Effector memory CD8-positive, alpha-beta T cell (primary cell): ENCODE results near the gene LTB.
A peak's percentile ranks its signal among the peaks of the same experiment; 100 is the strongest.

Source experiments
- ATAC-seq: fragments of 150-1000 bp; cut with Tn5 transposase; replicated peaks from 2 replicates; pipeline ENCODE4 v1.10.0; 2021; ENCODE audit warnings: mild to moderate bottlenecking, moderate library complexity
- DNase-seq, 3 experiments: peaks; one replicate each; pipeline ENCODE4 v3.0.0; 2021
- H3K27ac Mint-ChIP-seq, 2 donors: one replicate each; pipeline ENCODE4 v1.8.0; 2022; ENCODE audit warnings: mild to moderate bottlenecking in 2 of 2, mixed read lengths in 2 of 2, moderate library complexity in 2 of 2
- H3K27me3 Mint-ChIP-seq, 2 donors: one replicate each; pipeline ENCODE4 v1.8.0; 2022; ENCODE audit warnings: mixed read lengths in 2 of 2
- H3K36me3 Mint-ChIP-seq: one replicate; pipeline ENCODE4 v1.8.0; 2022; ENCODE audit warnings: mild to moderate bottlenecking, moderate library complexity, mixed read lengths; ENCODE audit not compliant: insufficient read depth
- H3K4me1 Mint-ChIP-seq, 2 donors: one replicate each; pipeline ENCODE4 v1.8.0; 2022; ENCODE audit warnings: low read depth in 2 of 2, mixed read lengths in 2 of 2
- H3K4me3 Mint-ChIP-seq, 2 donors: one replicate each; pipeline ENCODE4 v1.8.0; 2022; ENCODE audit warnings: mild to moderate bottlenecking in 2 of 2, mixed read lengths in 2 of 2, moderate library complexity in 2 of 2
- H3K9me3 Mint-ChIP-seq, 2 donors: one replicate each; pipeline ENCODE4 v1.8.0; 2022; ENCODE audit warnings: mixed read lengths in 2 of 2

The LTB gene

DNA sequence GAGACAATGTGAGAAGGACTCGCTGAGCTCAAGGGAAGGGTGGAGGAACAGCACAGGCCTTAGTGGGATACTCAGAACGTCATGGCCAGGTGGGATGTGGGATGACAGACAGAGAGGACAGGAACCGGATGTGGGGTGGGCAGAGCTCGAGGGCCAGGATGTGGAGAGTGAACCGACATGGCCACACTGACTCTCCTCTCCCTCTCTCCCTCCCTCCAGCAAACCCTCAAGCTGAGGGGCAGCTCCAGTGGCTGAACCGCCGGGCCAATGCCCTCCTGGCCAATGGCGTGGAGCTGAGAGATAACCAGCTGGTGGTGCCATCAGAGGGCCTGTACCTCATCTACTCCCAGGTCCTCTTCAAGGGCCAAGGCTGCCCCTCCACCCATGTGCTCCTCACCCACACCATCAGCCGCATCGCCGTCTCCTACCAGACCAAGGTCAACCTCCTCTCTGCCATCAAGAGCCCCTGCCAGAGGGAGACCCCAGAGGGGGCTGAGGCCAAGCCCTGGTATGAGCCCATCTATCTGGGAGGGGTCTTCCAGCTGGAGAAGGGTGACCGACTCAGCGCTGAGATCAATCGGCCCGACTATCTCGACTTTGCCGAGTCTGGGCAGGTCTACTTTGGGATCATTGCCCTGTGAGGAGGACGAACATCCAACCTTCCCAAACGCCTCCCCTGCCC, 5.2 kb downstream of the LTB start:
- Mint-ChIP-seq H3K9me3 (no peaks in the 10 kb centered on the region), H3K4me3 (peak overlapping the region; percentile 82 to 99), H3K27me3 (no peaks in the 10 kb centered on the region), H3K36me3 (peaks cover 77% of the 10 kb centered on the region), H3K4me1 (peaks cover 78 to 91% of the 10 kb centered on the region in 2 donors), H3K27ac (peak overlapping the region; percentile 92 to 98)
- DNase-seq: peak in 2 of 3 experiments; percentile 35 to 44
- ATAC-seq: peak; percentile 15

DNA sequence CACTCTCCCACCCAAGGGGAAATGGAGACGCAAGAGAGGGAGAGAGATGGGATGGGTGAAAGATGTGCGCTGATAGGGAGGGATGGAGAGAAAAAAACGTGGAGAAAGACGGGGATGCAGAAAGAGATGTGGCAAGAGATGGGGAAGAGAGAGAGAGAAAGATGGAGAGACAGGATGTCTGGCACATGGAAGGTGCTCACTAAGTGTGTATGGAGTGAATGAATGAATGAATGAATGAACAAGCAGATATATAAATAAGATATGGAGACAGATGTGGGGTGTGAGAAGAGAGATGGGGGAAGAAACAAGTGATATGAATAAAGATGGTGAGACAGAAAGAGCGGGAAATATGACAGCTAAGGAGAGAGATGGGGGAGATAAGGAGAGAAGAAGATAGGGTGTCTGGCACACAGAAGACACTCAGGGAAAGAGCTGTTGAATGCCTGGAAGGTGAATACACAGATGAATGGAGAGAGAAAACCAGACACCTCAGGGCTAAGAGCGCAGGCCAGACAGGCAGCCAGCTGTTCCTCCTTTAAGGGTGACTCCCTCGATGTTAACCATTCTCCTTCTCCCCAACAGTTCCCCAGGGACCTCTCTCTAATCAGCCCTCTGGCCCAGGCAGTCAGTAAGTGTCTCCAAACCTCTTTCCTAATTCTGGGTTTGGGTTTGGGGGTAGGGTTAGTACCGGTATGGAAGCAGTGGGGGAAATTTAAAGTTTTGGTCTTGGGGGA, 6.1 kb downstream of the LTB start:
- DNase-seq (no peak), ATAC-seq (no peak)
- peaks cover 75 to 91% of the 10 kb centered on the region in 2 donors for H3K4me1 Mint-ChIP-seq
- peak overlapping the region; percentile 92 to 98 for H3K27ac Mint-ChIP-seq
- no peaks in the 10 kb centered on the region for H3K27me3 Mint-ChIP-seq
- no peaks in the 10 kb centered on the region for H3K9me3 Mint-ChIP-seq
- peak overlapping the region; percentile 82 to 99 for H3K4me3 Mint-ChIP-seq
- H3K36me3 Mint-ChIP-seq: peaks cover 73% of the 10 kb centered on the region

GRCh38 chr6:31575335-31575901, 6.8 kb downstream of the LTB start, which contains the start of gene TNF:
TSS of gene TNF (plus strand) at chr6:31575565. CDS start at chr6:31575742, 177 bp downstream.
- peak; percentile 57 to 63 (median 59) for DNase-seq
- Mint-ChIP-seq H3K9me3 (no peaks in the 10 kb centered on the region), H3K27me3 (no peaks in the 10 kb centered on the region), H3K27ac (peak within 1 kb of the TSS; percentile 92 to 98), H3K36me3 (peaks cover 66% of the 10 kb centered on the region), H3K4me3 (peak within 1 kb of the TSS; percentile 82 to 99), H3K4me1 (peaks cover 72 to 90% of the 10 kb centered on the region in 2 donors)
- ATAC-seq: peak; percentile 12

DNA sequence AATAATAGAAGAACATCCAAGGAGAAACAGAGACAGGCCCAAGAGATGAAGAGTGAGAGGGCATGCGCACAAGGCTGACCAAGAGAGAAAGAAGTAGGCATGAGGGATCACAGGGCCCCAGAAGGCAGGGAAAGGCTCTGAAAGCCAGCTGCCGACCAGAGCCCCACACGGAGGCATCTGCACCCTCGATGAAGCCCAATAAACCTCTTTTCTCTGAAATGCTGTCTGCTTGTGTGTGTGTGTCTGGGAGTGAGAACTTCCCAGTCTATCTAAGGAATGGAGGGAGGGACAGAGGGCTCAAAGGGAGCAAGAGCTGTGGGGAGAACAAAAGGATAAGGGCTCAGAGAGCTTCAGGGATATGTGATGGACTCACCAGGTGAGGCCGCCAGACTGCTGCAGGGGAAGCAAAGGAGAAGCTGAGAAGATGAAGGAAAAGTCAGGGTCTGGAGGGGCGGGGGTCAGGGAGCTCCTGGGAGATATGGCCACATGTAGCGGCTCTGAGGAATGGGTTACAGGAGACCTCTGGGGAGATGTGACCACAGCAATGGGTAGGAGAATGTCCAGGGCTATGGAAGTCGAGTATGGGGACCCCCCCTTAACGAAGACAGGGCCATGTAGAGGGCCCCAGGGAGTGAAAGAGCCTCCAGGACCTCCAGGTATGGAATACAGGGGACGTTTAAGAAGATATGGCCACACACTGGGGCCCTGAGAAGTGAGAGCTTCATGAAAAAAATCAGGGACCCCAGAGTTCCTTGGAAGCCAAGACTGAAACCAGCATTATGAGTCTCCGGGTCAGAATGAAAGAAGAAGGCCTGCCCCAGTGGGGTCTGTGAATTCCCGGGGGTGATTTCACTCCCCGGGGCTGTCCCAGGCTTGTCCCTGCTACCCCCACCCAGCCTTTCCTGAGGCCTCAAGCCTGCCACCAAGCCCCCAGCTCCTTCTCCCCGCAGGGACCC, 7.8 kb downstream of the LTB start:
- no peak for DNase-seq
- peaks cover 66% of the 10 kb centered on the region for H3K36me3 Mint-ChIP-seq
- no peaks in the 10 kb centered on the region for H3K27me3 Mint-ChIP-seq

GRCh38 chr6:31573239-31574105, 8.8 kb downstream of the LTB start:
- no peak for ATAC-seq
- no peak for DNase-seq
- Mint-ChIP-seq H3K4me3 (peak overlapping the region; percentile 82 to 99), H3K27ac (peak overlapping the region; percentile 92 to 98), H3K4me1 (peaks cover 68 to 89% of the 10 kb centered on the region in 2 donors), H3K36me3 (peaks cover 66% of the 10 kb centered on the region), H3K9me3 (no peaks in the 10 kb centered on the region), H3K27me3 (no peaks in the 10 kb centered on the region)

More for the DNA sequence above, 7.8 kb downstream of the LTB start:
- ATAC-seq: no peak
- Mint-ChIP-seq H3K9me3 (no peaks in the 10 kb centered on the region), H3K4me1 (peaks cover 70 to 89% of the 10 kb centered on the region in 2 donors), H3K4me3 (peak overlapping the region; percentile 82 to 99), H3K27ac (peak overlapping the region; percentile 92 to 98)

DNA sequence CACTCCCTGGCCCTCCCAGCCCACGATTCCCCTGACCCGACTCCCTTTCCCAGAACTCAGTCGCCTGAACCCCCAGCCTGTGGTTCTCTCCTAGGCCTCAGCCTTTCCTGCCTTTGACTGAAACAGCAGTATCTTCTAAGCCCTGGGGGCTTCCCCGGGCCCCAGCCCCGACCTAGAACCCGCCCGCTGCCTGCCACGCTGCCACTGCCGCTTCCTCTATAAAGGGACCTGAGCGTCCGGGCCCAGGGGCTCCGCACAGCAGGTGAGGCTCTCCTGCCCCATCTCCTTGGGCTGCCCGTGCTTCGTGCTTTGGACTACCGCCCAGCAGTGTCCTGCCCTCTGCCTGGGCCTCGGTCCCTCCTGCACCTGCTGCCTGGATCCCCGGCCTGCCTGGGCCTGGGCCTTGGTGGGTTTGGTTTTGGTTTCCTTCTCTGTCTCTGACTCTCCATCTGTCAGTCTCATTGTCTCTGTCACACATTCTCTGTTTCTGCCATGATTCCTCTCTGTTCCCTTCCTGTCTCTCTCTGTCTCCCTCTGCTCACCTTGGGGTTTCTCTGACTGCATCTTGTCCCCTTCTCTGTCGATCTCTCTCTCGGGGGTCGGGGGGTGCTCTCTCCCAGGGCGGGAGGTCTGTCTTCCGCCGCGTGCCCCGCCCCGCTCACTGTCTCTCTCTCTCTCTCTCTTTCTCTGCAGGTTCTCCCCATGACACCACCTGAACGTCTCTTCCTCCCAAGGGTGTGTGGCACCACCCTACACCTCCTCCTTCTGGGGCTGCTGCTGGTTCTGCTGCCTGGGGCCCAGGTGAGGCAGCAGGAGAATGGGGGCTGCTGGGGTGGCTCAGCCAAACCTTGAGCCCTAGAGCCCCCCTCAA, 9.9 kb downstream of the LTB start, which contains the start of gene LTA:
Gene LTA, plus strand, starts transcription at position 249 of the 871 bp plus-strand sequence. Its CDS starts 454 bp downstream, at position 703.
- peaks cover 73 to 94% of the 10 kb centered on the region in 2 donors for H3K4me1 Mint-ChIP-seq
- H3K27ac Mint-ChIP-seq: peak within 1 kb of the TSS; percentile 92 to 98
- H3K4me3 Mint-ChIP-seq: peak within 1 kb of the TSS; percentile 82 to 99
- peak; percentile 66 to 71 (median 67) for DNase-seq
- peaks cover 68% of the 10 kb centered on the region for H3K36me3 Mint-ChIP-seq
- H3K27me3 Mint-ChIP-seq: no peaks in the 10 kb centered on the region
- H3K9me3 Mint-ChIP-seq: no peaks in the 10 kb centered on the region
- peak; percentile 59 for ATAC-seq

DNA sequence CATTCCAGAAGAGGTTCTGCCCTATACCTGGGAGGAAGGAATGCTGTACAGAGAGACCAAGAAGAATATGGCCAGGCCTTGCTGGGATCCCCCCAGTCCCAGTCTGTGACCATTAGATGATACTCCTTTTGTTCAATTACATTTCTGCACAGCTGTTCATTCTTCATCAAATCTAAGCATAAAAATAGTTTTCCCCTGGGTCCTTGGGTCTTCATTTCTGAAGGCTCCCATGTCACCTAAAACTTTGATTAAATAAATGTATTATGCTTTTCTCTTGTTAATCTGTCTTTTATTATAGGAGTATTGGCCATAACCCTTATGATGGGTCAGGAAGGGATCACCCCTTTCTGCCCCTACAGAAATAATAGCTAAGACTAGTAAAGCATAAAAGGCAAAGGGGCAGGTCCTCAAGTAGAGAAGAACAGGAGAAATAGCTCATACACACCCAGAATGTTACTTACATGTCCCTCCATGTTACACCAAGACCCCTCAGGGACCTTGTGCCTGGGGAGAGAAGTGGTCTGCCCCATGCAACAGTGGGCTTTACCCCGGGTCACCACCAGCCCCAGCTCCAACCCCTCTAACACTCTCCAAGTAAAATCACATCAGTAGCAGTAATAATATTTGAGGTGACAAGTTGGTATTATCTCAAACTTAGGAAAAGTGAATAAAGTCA, 12.2 kb downstream of the LTB start:
- Mint-ChIP-seq H3K27ac (peak overlapping the region; percentile 94 to 98), H3K4me3 (peak overlapping the region in 1 of 2 donors; percentile 40), H3K4me1 (peaks cover 61 to 78% of the 10 kb centered on the region in 2 donors), H3K27me3 (no peaks in the 10 kb centered on the region), H3K9me3 (no peaks in the 10 kb centered on the region), H3K36me3 (peaks cover 52% of the 10 kb centered on the region)
- DNase-seq: no peak
- no peak for ATAC-seq

DNA sequence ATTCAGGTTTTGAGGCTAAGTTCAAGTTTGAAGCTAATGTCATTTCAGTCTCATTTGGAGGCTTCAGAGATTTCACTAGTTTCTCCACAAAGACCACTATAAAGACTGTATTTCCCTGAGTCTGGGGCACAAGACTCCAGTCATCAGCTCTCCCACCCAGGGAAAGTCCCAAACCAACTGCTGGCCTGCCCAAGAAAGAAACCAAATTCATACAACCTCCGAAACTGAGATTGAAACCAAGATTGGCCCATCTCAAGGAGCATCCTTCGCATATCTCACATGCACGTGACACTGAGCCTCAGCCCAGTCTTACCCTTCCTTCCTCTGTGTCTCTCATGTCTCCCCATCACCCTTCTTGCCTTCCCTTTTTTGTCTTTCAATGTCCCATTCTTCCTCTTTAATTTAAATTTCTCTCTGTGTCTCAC, 13.7 kb downstream of the LTB start:
- Mint-ChIP-seq H3K9me3 (no peaks in the 10 kb centered on the region), H3K27me3 (no peaks in the 10 kb centered on the region), H3K4me3 (peak overlapping the region; percentile 40 to 74), H3K36me3 (peaks cover 46% of the 10 kb centered on the region), H3K27ac (peak overlapping the region; percentile 94 to 98), H3K4me1 (peaks cover 53 to 72% of the 10 kb centered on the region in 2 donors)
- ATAC-seq (peak; percentile 71), DNase-seq (peak; percentile 63 to 68 (median 65))

DNA sequence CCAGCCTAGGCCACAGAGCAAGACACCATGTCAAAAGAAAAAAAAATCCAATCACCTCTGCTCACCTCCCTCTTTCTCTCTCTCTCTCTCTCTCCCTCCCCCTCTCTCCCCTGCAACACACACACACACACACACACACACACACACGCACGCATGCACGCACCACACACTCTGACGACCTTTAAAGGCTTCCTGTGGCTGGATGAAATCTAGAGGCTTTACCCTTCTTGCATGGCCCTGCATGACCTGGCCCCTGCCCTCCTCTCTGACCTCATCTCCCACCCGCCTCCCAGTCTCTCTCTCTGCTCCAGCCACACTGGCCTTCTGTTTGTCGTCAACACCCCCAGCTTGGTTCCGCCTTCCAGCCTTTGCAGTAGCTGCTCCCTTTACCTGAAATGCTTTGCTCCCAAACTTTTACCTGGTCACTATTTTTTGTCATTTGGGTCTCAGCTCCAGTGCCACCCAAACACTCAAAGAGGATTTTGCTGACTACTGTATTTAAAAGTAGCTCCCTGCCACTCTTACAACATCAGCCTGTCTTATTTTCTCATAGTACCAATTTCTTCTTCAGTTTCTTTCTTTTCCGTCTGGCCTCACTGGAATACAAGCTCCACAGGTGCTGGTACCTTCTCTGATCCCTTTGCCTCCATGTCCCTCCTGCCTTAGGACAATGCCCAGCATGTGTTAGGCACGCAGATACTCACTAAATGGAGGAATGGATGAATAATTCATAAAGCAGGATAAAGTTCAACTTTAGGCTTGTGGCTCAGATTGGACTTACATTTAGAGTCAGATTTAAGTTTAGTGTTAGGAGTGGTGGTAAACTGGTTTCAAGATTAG, 14.5 kb downstream of the LTB start:
- H3K27ac Mint-ChIP-seq: peak overlapping the region; percentile 94 to 98
- peaks cover 46 to 69% of the 10 kb centered on the region in 2 donors for H3K4me1 Mint-ChIP-seq
- H3K27me3 Mint-ChIP-seq: no peaks in the 10 kb centered on the region
- ATAC-seq (peak; percentile 5), DNase-seq (no peak)
- no peaks in the 10 kb centered on the region for H3K9me3 Mint-ChIP-seq
- H3K36me3 Mint-ChIP-seq: peaks cover 49% of the 10 kb centered on the region
- H3K4me3 Mint-ChIP-seq: peak overlapping the region; percentile 40 to 74

DNA sequence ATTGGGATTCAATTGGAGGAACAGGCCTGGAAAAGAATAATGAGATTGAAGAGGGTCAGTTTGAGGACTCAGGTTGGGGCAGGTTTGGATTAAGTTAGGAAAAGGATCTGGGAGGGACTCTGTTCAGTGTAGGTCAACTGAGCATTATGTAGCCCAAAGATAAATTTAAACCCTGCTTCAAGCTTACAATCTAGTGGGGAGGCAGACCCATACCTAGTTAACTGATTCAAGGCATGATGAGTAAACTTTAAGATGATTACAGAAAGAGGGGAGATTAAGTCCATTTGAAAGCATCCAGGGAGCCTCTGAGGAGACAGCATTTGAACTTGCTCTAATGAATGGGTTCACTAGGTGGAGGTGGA, 21.5 kb downstream of the LTB start:
- Mint-ChIP-seq H3K4me1 (peaks cover 57 to 68% of the 10 kb centered on the region in 2 donors), H3K9me3 (no peaks in the 10 kb centered on the region), H3K4me3 (peak overlapping the region; percentile 86 to 95), H3K27me3 (no peaks in the 10 kb centered on the region), H3K36me3 (peaks cover 45% of the 10 kb centered on the region), H3K27ac (peak overlapping the region; percentile 95 to 98)
- no peak for DNase-seq
- ATAC-seq: no peak
